Upper lobe of left lung (tissue), 4 donors: ENCODE results near the gene NMU.

Experiments
- CTCF ChIP-seq, 6 experiments: fragments of 450-650 bp in 4 of 6; fragments of 200-600 bp in 2 of 6; sonication (generic) in 2 of 6; IDR thresholded peaks; one replicate each; pipeline ENCODE4 v1.5.1; 2016 to 2019; ENCODE audit warnings: antibody characterized with exemption in 6 of 6
- POLR2A ChIP-seq, 4 donors: fragments of 450-650 bp; IDR thresholded peaks; one replicate each; pipeline ENCODE4 v1.5.1; 2016 to 2017; ENCODE audit warnings: antibody characterized with exemption in 4 of 4, mild to moderate bottlenecking in 2 of 4

DNA sequence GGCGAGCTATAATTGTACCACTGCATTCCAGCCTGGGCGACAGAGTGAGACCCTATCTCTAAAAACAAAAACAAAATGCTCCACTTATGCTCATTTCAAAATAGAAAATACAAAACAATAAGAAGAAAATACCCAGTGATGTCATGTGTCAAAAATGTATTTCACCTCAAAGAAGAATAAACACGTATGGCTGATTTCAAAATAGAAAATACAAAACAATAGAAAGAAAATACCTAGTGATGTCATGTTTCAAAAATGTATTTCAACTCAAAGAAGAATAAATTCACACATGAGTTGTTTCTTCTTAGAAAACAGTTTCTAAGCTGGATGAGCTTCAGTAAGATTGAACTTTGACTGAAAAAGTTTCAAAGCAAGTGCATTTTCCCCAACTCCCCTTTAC, 23.8 kb downstream of the NMU start:
- TF ChIP-seq CTCF (IDR thresholded peaks at IDR 0.05) (no peak), POLR2A (IDR thresholded peaks at IDR 0.05) (no peak)
